ENCODE data around the gene EHBP1. TPM values are rescaled to one million over a fixed set of nuclear protein-coding genes. Genes with fewer than 3 reads are reported as not detected.

The EHBP1 gene
- total RNA-seq, 2 experiments from 2014 or later, result 21.4 to 22.3 TPM

- POLR2A ChIA-PET, result no interaction called here
- CTCF ChIA-PET, result no interaction called here
- peaks cover 16% of the 10 kb centered on the region for H3K4me1 Mint-ChIP-seq (ENCODE audit: low read depth)
Measured at GRCh38 chr2:62757029-62757428, 51.5 kb downstream of the EHBP1 start.

GRCh38 chr2:62760026-62760425, 54.5 kb downstream of the EHBP1 start:
- no peaks in the 10 kb centered on the region for H3K36me3 ChIP-seq (ENCODE audit: insufficient read depth, low read length)
- no peaks in the 10 kb centered on the region for H3K27me3 Mint-ChIP-seq
- ChIA-PET POLR2A (no interaction called here), CTCF (no interaction called here)
- ATAC-seq (ENCODE audit: poor library complexity) (no peak), DNase-seq (no peak)
- H3K4me3 ChIP-seq (ENCODE audit: low read length), result no peak overlapping the region
- intact Hi-C loops (cut with DNase I, micrococcal nuclease), result no loop called here
- H3K9me3 Mint-ChIP-seq, result no peaks in the 10 kb centered on the region
- H3K36me3 Mint-ChIP-seq (ENCODE audit: low read depth), result peaks cover 8% of the 10 kb centered on the region
- H3K9me3 ChIP-seq (ENCODE audit: control insufficient read depth in 1 of 2, insufficient read depth in 1 of 2, low read length in 2 of 2), result no peaks in the 10 kb centered on the region
- H3K27ac ChIP-seq (ENCODE audit: low read depth in 1 of 2, low read length in 2 of 2), result no peak overlapping the region
- H3K27ac Mint-ChIP-seq, result no peak overlapping the region
- no peaks in the 10 kb centered on the region for H3K27me3 ChIP-seq (ENCODE audit: control insufficient read depth in 1 of 2, insufficient read depth in 2 of 2, low read length in 2 of 2)
- TF ChIP-seq CTCF (IDR thresholded peaks at IDR 0.05), result no peak
- H3K4me1 ChIP-seq (ENCODE audit: insufficient read depth, low read length), result no peaks in the 10 kb centered on the region
- H3K4me3 Mint-ChIP-seq, result no peak overlapping the region
- H3K4me1 Mint-ChIP-seq (ENCODE audit: low read depth), result peaks cover 10% of the 10 kb centered on the region

More at GRCh38 chr2:62757029-62757428, 51.5 kb downstream of the EHBP1 start:
- Mint-ChIP-seq H3K4me3 (no peak overlapping the region), H3K27me3 (no peaks in the 10 kb centered on the region), H3K9me3 (peaks cover 3% of the 10 kb centered on the region), H3K36me3 (ENCODE audit: low read depth) (peaks cover 33% of the 10 kb centered on the region), H3K27ac (no peak overlapping the region)
- intact Hi-C loops (cut with DNase I, micrococcal nuclease), result no loop called here
- no peaks in the 10 kb centered on the region for H3K4me1 ChIP-seq (ENCODE audit: insufficient read depth, low read length)
- ATAC-seq (ENCODE audit: poor library complexity) (no peak), DNase-seq (no peak)
- TF ChIP-seq CTCF (IDR thresholded peaks at IDR 0.05), result no peak
- no peaks in the 10 kb centered on the region for H3K27me3 ChIP-seq (ENCODE audit: control insufficient read depth in 1 of 2, insufficient read depth in 2 of 2, low read length in 2 of 2)
- no peak overlapping the region for H3K27ac ChIP-seq (ENCODE audit: low read depth in 1 of 2, low read length in 2 of 2)
- H3K4me3 ChIP-seq (ENCODE audit: low read length), result no peak overlapping the region
- peaks cover 2% of the 10 kb centered on the region for H3K36me3 ChIP-seq (ENCODE audit: insufficient read depth, low read length)
- H3K9me3 ChIP-seq (ENCODE audit: control insufficient read depth in 1 of 2, insufficient read depth in 1 of 2, low read length in 2 of 2), result peaks cover 0 to 6% of the 10 kb centered on the region in 2 experiments

GRCh38 chr2:62760555-62760954, 55.0 kb downstream of the EHBP1 start:
- ChIA-PET CTCF (no interaction called here), POLR2A (no interaction called here)
- no peaks in the 10 kb centered on the region for H3K27me3 Mint-ChIP-seq
- DNase-seq (no peak), ATAC-seq (ENCODE audit: poor library complexity) (no peak)
- Histone ChIP-seq H3K36me3 (ENCODE audit: insufficient read depth, low read length) (no peaks in the 10 kb centered on the region), H3K4me3 (ENCODE audit: low read length) (no peak overlapping the region), H3K27me3 (ENCODE audit: control insufficient read depth in 1 of 2, insufficient read depth in 2 of 2, low read length in 2 of 2) (no peaks in the 10 kb centered on the region), H3K4me1 (ENCODE audit: insufficient read depth, low read length) (no peaks in the 10 kb centered on the region), H3K27ac (ENCODE audit: low read depth in 1 of 2, low read length in 2 of 2) (no peak overlapping the region), H3K9me3 (ENCODE audit: control insufficient read depth in 1 of 2, insufficient read depth in 1 of 2, low read length in 2 of 2) (no peaks in the 10 kb centered on the region)
- TF ChIP-seq CTCF (IDR thresholded peaks at IDR 0.05), result no peak
- intact Hi-C loops (cut with DNase I, micrococcal nuclease), result no loop called here
- H3K4me3 Mint-ChIP-seq, result no peak overlapping the region
- H3K27ac Mint-ChIP-seq, result no peak overlapping the region
- H3K36me3 Mint-ChIP-seq (ENCODE audit: low read depth), result peaks cover 3% of the 10 kb centered on the region
- H3K4me1 Mint-ChIP-seq (ENCODE audit: low read depth), result peaks cover 6% of the 10 kb centered on the region
- no peaks in the 10 kb centered on the region for H3K9me3 Mint-ChIP-seq

Data from CD4-positive, alpha-beta T cell (primary cell).